HG03439 (cell line): ENCODE data around the gene COL25A1.
"Not testable (repeated sequence)": the region's sequence is repeated elsewhere in the genome, so short reads cannot be mapped to it uniquely, and the experiment has no call there.

Experiments
- ATAC-seq: cut with Tn5 transposase; IDR thresholded peaks from one replicate; pipeline ENCODE4 v1.9.1; 2021; ENCODE audit warnings: mild to moderate bottlenecking, moderate library complexity; ENCODE audit not compliant: unreplicated experiment

Gene COL25A1

GRCh38 chr4:108972613-108973283 lies 329.7 kb downstream of the COL25A1 start:
- ATAC-seq: no peak

DNA sequence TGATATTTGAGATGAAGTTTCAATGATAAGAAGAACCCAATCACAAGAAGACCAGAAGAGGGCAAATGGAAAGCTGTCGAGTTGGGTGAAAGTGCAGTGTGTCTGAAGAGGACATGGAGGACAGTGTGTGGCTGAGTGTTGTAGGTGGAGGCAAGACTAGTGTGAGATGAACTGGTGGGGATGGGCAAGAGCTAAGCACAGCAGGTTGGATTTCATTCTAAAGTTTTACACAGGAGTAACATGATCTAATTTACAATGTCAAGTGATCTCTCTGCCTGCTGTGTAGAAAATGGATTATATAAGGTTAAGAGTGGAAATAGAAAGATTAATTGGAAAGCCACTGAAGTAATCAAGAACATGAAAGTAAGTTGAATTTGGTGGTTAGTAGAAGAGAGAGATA lies 331.0 kb downstream of the COL25A1 start:
- no peak for ATAC-seq

GRCh38 chr4:108965472-108966076 lies 336.9 kb downstream of the COL25A1 start:
- no peak for ATAC-seq

DNA sequence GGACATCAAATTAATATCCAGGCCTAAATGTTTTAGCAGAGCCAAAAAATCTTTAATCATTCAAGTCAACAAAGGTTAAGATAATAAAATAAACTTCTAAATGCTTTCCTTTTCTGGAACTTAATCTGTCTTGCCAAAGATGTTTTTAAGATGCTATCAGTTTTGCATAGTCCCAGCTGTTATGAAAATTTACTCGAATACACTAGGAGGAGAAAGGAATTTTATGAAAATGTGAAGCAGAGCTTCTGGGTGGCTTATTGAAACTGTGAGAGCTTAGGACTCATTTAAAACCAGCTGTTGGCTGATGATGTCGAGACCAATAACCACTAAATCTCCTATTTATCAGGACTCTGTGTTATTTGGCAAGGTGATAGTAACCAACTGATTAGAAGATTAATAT lies 337.4 kb downstream of the COL25A1 start:
- no peak for ATAC-seq

GRCh38 chr4:108963910-108964309 lies 338.5 kb downstream of the COL25A1 start:
- no peak for ATAC-seq

DNA sequence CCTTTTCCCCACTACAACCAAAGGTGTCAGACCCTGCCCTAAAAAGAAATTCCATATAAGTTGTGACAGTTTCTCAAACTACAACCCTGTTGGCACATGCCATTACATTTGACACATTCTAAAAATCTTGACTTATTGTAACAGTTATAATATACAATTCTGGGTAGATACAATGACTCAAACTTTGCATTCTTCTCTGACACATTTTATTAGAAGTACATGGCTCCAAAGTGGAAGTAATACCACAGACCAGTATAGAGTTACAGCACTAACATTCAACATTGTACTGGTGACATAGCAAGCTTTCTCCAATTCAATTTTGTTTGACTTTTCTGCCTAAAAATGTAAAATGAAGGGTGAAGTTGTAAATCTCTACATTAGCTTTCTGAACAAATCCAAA lies 343.0 kb downstream of the COL25A1 start:
- no peak for ATAC-seq

DNA sequence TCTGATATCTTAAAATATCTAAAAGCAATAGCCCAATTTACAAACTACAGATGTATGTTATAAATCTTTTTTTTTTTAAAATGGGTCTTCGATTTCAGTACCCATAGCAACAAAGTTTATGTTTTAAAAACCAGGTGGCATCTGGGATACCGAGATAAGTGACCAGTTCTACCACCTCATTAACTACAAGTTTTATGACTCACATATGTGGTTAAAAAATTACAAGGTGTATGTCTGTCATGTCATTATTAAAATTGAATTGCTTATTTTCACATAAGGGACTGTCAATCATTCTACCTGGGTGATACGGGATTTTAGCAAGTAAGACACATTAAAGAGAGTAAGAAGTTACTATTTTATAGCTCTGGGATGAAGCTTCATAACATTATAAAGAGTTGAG lies 347.6 kb downstream of the COL25A1 start:
- ATAC-seq: no peak

- ATAC-seq: no peak
These were observed 348.5 kb downstream of the COL25A1 start for GRCh38 chr4:108953941-108954340.

DNA sequence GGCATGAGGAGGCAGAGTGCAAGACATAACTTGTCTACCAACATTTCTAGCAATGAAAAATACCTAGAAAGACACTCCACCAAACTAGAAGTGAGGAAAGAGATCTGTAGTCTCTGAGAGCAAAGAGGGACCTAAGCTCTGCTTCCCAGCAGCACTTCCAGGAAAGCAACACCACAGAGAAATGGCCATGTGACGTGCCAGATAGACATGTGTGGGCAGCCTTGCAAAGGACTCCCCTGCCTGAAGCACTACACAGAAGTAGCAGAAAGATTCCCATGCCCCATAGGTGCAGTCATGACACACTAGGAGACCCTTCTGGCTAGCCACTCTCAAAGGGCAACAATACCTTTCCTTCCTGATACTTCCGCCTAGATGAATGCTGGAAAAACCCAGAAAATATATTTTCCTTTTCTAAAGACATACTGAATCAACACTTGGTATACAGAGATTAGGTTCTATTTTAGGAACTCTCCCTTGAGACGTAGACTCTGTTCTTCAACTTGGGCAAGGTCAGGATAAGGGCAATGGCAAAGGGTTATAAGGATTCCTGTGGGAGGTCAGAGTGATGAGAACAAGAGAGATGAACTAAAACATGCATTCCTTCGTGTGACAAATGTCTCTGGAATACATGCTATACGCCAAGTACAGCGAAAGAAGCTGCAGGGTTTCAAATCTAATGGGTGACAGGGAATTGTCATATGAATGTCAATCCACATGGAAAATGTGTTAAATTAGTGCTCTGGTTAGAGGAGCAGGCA lies 352.1 kb downstream of the COL25A1 start:
- no peak for ATAC-seq

DNA sequence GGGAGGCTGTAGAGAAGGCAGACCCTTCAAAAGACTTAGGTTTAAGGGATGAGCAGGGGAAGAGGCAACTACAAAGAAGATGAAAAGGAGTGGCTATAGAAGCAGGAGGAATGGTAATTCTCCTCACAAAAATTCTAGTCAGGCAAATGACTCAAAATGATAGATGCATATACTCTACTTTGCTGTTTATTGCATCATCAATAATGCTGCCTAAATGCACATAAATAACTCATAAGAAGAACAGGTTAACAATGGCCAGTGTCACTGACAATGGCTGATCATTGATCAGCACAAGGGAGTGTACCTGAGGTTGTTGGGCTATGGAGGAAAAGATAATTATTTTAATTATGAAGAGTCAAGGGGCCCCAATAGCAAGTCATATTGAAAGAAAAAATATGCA lies 354.9 kb downstream of the COL25A1 start:
- ATAC-seq: no peak

- no peak for ATAC-seq
These were observed 356.2 kb downstream of the COL25A1 start for GRCh38 chr4:108946237-108946636.

- no peak for ATAC-seq
These were observed 358.4 kb downstream of the COL25A1 start for GRCh38 chr4:108943976-108944591.

DNA sequence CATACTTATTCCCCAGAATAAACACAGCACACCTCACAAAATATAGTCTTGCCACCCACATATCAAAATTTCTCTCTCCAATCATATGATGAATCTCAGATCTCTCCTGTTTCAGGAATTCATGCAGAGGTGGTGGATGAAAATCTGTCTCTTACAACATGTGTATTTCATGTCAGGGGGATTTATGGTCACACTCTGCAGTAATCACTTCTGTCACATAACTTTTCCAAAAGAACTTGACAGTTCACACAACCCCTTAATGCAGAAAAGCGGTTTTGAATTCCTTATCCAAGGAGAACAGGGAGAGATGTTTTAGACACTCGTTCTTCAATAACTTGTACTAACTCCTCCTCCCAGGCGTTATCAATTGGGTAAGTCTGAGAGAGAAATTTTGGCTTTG lies 359.1 kb downstream of the COL25A1 start:
- ATAC-seq: no peak

DNA sequence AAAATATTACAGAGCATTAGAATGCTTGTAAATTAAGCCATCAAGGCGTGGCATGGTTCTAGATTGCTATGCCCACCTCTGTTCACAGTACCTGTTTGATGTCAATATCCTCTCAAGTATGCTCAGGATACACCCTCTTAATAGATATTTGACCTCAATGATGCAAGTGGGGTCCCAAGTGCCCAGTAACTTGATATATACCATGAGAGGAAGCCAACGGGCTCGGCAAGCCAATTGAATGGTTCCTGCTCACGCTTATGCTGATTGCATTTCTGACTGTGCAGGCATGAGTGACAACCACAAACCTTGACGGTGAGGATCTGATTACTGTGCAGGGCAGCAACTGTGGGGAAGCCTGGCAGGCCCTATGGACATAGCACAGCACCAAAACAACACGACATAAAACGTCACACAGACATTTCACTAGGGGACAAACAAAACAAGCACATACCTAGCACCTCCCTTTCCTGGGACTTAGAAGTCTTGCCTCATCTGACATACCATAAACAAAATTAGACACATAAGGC lies 360.5 kb downstream of the COL25A1 start:
- ATAC-seq: no peak

DNA sequence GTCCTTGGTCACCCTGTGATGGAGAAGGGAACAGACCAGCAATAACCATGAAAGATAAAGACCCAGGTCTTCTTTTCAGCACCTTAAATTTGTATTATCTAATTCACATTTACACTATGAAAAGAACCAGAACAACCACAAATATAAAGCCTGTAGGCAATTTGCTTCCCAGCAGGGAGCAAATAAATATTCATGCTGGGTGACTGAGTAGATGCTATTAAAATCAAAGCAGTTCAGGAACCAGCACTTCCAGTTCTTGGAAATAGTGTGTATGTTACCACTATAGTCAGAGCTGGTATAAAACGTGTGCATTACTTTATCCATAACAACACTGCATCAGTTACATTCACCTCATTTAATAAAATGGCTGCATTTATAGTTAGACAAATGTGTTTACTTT lies 361.8 kb downstream of the COL25A1 start:
- ATAC-seq: no peak

DNA sequence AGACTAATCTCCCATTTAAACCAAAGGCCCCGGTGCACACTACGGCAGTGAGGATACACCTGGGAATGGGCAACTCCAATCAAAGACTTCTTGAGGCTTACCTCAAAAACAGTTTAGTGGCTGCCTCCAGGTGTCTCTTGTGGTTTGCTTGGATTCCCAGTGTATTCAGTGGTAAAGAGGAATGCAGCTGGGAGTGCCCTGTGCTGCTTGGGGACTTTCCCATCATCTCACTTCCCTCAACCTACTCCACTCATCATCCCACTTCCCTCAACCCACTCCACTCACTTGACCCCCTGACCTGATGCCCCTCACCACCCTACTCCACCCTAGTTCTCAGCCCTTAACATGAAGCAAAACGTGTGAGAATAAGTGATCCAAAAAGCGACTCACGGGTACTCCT lies 362.3 kb downstream of the COL25A1 start:
- ATAC-seq: no peak

GRCh38 chr4:108937066-108937465 lies 365.4 kb downstream of the COL25A1 start:
- no peak for ATAC-seq

DNA sequence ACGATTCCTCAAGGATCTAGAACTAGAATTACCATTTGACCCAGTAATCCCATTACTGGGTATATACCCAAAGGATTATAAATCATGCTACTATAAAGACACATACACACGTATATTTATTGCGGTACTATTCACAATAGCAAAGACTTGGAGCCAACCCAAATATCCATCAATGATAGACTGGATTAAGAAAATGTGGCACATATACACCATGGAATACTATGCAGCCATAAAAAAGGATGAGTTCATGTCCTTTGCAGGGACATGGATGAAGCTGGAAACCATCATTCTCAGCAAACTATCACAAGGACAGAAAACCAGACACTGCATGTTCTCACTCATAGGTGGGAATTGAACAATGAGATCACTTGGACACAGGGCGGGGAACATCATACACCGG lies 368.5 kb downstream of the COL25A1 start:
- not testable (repeated sequence) for ATAC-seq

GRCh38 chr4:108933046-108933445 lies 369.4 kb downstream of the COL25A1 start:
- no peak for ATAC-seq

- ATAC-seq: no peak
These were observed 370.5 kb downstream of the COL25A1 start for GRCh38 chr4:108931926-108932325.

GRCh38 chr4:108930186-108930585 lies 372.3 kb downstream of the COL25A1 start:
- no peak for ATAC-seq
